Fibroblast of mammary gland (primary cell): ENCODE results near the gene METRNL.
"Not testable (repeated sequence)": the region's sequence is repeated elsewhere in the genome, so short reads cannot be mapped to it uniquely, and the experiment has no call there.

Experiments used
- DNase-seq: peaks from one replicate; pipeline ENCODE4 v3.0.0-alpha.2; 2010; ENCODE audit warnings: low read depth
- H3K4me3 ChIP-seq: 2 replicates; pipeline ENCODE4 v1.5.1; 2011; ENCODE audit warnings: low read depth, mild to moderate bottlenecking, low read length, moderate library complexity; ENCODE audit not compliant: control insufficient read depth
- CTCF ChIP-seq: conservative IDR thresholded peaks from 2 replicates; pipeline ENCODE4 v1.5.1; 2011; ENCODE audit warnings: low read depth, low read length, inconsistent platforms; ENCODE audit not compliant: control insufficient read depth, insufficient read depth

The METRNL gene

GRCh38 chr17:83036193-83036592, 43.2 kb upstream of the METRNL start:
- no peak overlapping the region for H3K4me3 ChIP-seq
- no peak for DNase-seq
- TF ChIP-seq CTCF, result no peak

GRCh38 chr17:83036666-83037065, 42.7 kb upstream of the METRNL start:
- no peak for TF ChIP-seq CTCF
- no peak overlapping the region for H3K4me3 ChIP-seq
- no peak for DNase-seq

GRCh38 chr17:83037084-83037873, 42.1 kb upstream of the METRNL start:
- no peak for DNase-seq
- H3K4me3 ChIP-seq, result no peak overlapping the region
- no peak for TF ChIP-seq CTCF

- TF ChIP-seq CTCF, result no peak
- no peak overlapping the region for H3K4me3 ChIP-seq
These were observed 41.6 kb upstream of the METRNL start for GRCh38 chr17:83037874-83038165.

GRCh38 chr17:83038983-83039382, 40.4 kb upstream of the METRNL start:
- H3K4me3 ChIP-seq, DNase-seq: not testable (repeated sequence)

More at GRCh38 chr17:83037874-83038165, 41.6 kb upstream of the METRNL start:
- DNase-seq, result no peak

GRCh38 chr17:83041305-83041704, 38.1 kb upstream of the METRNL start:
- no peak overlapping the region for H3K4me3 ChIP-seq
- DNase-seq, result no peak
- TF ChIP-seq CTCF, result no peak

- DNase-seq, result no peak
- no peak for TF ChIP-seq CTCF
- no peak overlapping the region for H3K4me3 ChIP-seq
These were observed 36.8 kb upstream of the METRNL start for GRCh38 chr17:83042522-83043158.

- not testable (repeated sequence) for DNase-seq
These were observed 34.9 kb upstream of the METRNL start for GRCh38 chr17:83044479-83044878.

More at GRCh38 chr17:83044479-83044878, 34.9 kb upstream of the METRNL start:
- H3K4me3 ChIP-seq, result not testable (repeated sequence)
